Uterus (tissue), 2 donors: Measurements from ENCODE around the gene CERS6.

Experiments
- CTCF ChIP-seq, 4 experiments: fragments of 200-600 bp in 2 of 4; fragments of 450-650 bp in 2 of 4; sonication (generic) in 2 of 4; IDR thresholded peaks; one replicate each; pipeline ENCODE4 v1.5.1; 2016 to 2019; ENCODE audit warnings: antibody characterized with exemption in 4 of 4, mild to moderate bottlenecking in 2 of 4, moderate library complexity in 1 of 4
- POLR2A ChIP-seq, 2 donors: fragments of 450-650 bp; IDR thresholded peaks; one replicate each; pipeline ENCODE4 v1.6.1; 2016; ENCODE audit warnings: antibody characterized with exemption in 2 of 2, mild to moderate bottlenecking in 1 of 2, moderate library complexity in 1 of 2

DNA sequence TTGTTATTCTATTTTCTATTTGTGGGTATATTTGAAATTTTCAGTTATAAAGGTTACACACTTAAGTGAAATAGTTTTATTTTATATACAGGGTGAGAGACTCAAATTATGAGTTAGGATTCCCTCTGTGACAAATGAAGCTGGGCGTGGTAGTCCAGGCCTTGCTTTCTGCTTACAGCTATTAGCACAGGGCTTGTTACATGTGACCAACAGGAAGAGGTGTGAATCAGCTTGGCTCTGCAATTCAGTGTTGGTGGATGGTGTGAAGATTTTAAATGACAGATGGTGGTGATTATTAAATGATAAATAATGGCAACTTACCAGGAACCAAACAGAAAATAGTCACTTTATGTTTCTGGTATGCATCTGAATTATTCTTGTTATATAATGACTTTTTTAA lies 282.0 kb downstream of the CERS6 start:
- no peak for TF ChIP-seq CTCF (IDR thresholded peaks at IDR 0.05)
- no peak for TF ChIP-seq POLR2A (IDR thresholded peaks at IDR 0.05)
